K562 (cell line): ENCODE data around the gene RIIAD1. TPM values are rescaled to one million over a fixed set of nuclear protein-coding genes. Genes with fewer than 3 reads are reported as not detected.

Experiments used
- ATAC-seq: fragments of 200-7000 bp; cut with Tn5 transposase; 3 replicates; pipeline ENCODE4 v1.9.1; 2020; ENCODE audit warnings: moderate library complexity
- BruUV-seq: library from RNA; stranded (reverse); fragments of 400-500 nt; replicated peaks from 2 replicates; lab custom pipeline; 2021; lab: Mats Ljungman, UMichigan
- CTCF ChIA-PET: fragments of 300-600 bp; formaldehyde crosslinking; extraction: SDS; loops from one replicate; lab custom pipeline; 2021; ENCODE audit warnings: low intra/inter-chr PET ratio; lab: Yijun Ruan, JAX
- POLR2A ChIA-PET: fragments of 300-600, 350-650 bp; sonication (Branson Sonifier 250); formaldehyde crosslinking; extraction: SDS; loops from one replicate; lab custom pipeline; 2021; ENCODE audit warnings: antibody characterized with exemption, inconsistent platforms; lab: Yijun Ruan, JAX
- DNase-seq, 4 experiments: peaks; one replicate each; pipeline versions ENCODE4 v3.0.0 to v3.0.0-alpha.2; 2011 to 2018; ENCODE audit warnings: low spot score in 3 of 4, mixed read lengths in 3 of 4; ENCODE audit errors: extremely low read depth in 1 of 4
- FAIRE-seq: peaks from 2 replicates; lab custom pipeline; 2011; peaks lifted over from hg19 to GRCh38; lab: Jason Lieb, UNC
- H2AFZ ChIP-seq: 2 replicates; pipeline ENCODE4 v1.6.0; 2011; ENCODE audit warnings: low read depth, low read length, control low read depth, inconsistent platforms
- H3K27ac ChIP-seq: fragments of 200-600 bp; 3 replicates; pipeline ENCODE4 v1.8.0; 2011; ENCODE audit warnings: low read depth, mild to moderate bottlenecking, control low read depth, inconsistent platforms, low read length, moderate library complexity, mixed read lengths; ENCODE audit errors: extremely low read depth
- H3K27me3 ChIP-seq, 2 experiments: fragments of 300-600 bp in 1 of 2; 2 replicates in 1 of 2; 3 replicates in 1 of 2; pipeline versions ENCODE4 v1.6.0 to v1.8.0; 2011; ENCODE audit warnings: inconsistent platforms in 2 of 2, low read length in 2 of 2, mild to moderate bottlenecking in 1 of 2, mixed read lengths in 1 of 2, moderate library complexity in 1 of 2; ENCODE audit not compliant: control insufficient read depth in 2 of 2, insufficient read depth in 2 of 2
- H3K36me3 ChIP-seq: fragments of 300-600 bp; 3 replicates; pipeline ENCODE4 v1.8.0; 2011; ENCODE audit warnings: mild to moderate bottlenecking, low read length, inconsistent platforms; ENCODE audit not compliant: control insufficient read depth, insufficient read depth
- H3K4me1 ChIP-seq, 2 experiments: fragments of 200-600 bp in 1 of 2; replicated peaks in 1 of 2; 2 replicates in 1 of 2; 3 replicates in 1 of 2; pipeline versions ENCODE4 v1.5.1 to v1.8.0; 2011; ENCODE audit warnings: inconsistent platforms in 2 of 2, low read length in 2 of 2, mild to moderate bottlenecking in 1 of 2, mixed read lengths in 1 of 2, moderate library complexity in 1 of 2; ENCODE audit not compliant: control insufficient read depth in 2 of 2, insufficient read depth in 2 of 2
- H3K4me2 ChIP-seq: 2 replicates; pipeline ENCODE4 v1.6.1; 2011; ENCODE audit warnings: low read length, control low read depth, inconsistent platforms, mixed read lengths; ENCODE audit not compliant: insufficient read depth
- H3K4me3 ChIP-seq: fragments of 200-600 bp; sonication (generic), shearing (Covaris generic); 2 replicates; pipeline ENCODE4 v1.5.1; 2016; ENCODE audit warnings: control low read depth, inconsistent platforms
- H3K79me2 ChIP-seq: fragments of 200-600 bp; 3 replicates; pipeline ENCODE4 v1.8.0; 2011; ENCODE audit warnings: low read length, inconsistent platforms; ENCODE audit not compliant: control insufficient read depth, insufficient read depth
- H3K9ac ChIP-seq, 2 experiments: 2 replicates each; pipeline versions ENCODE4 v1.6.0 to v1.6.1; 2011; ENCODE audit warnings: low read depth in 2 of 2, low read length in 2 of 2, control low read depth in 1 of 2, inconsistent platforms in 1 of 2, mild to moderate bottlenecking in 1 of 2, mixed read lengths in 1 of 2; ENCODE audit not compliant: insufficient read depth in 1 of 2
- H3K9me1 ChIP-seq: one replicate; pipeline ENCODE4 v1.6.0; 2011; ENCODE audit warnings: inconsistent platforms, mild to moderate bottlenecking, low read length, moderate library complexity; ENCODE audit not compliant: control insufficient read depth, insufficient read depth
- H3K9me3 ChIP-seq: replicated peaks from 2 replicates; pipeline ENCODE4 v1.5.1; 2011; ENCODE audit warnings: low read depth, low read length, inconsistent platforms; ENCODE audit not compliant: control insufficient read depth, insufficient read depth
- H4K20me1 ChIP-seq: replicated peaks from 2 replicates; pipeline ENCODE4 v1.6.1; 2011; ENCODE audit warnings: low read length, inconsistent platforms, mixed read lengths; ENCODE audit not compliant: control insufficient read depth, insufficient read depth
- DACH1 ChIP-seq: fragments of 450-650 bp; IDR thresholded peaks from 2 replicates; pipeline ENCODE4 v1.6.1; 2018; ENCODE audit not compliant: partially characterized antibody
- POLR3A ChIP-seq: IDR thresholded peaks from 2 replicates; pipeline ENCODE4 v1.6.1; 2011; ENCODE audit warnings: borderline replicate concordance, mild to moderate bottlenecking, moderate library complexity; ENCODE audit not compliant: insufficient read length, insufficient read depth; ENCODE audit errors: extremely low read depth
- ZFPM2 ChIP-seq: fragments of 250-450 bp; sonication (Bioruptor Pico); IDR thresholded peaks from 2 replicates; pipeline ENCODE4 v1.5.1; 2022; ENCODE audit warnings: mild to moderate bottlenecking
- ZNF143 ChIP-seq: sonication (generic); formaldehyde crosslinking; IDR thresholded peaks from 2 replicates; pipeline ENCODE4 v1.9.0; 2022; ENCODE audit warnings: mild to moderate bottlenecking, missing genetic modification reagents
- ZSCAN32 ChIP-seq: fragments of 450-650 bp; formaldehyde crosslinking; IDR thresholded peaks from 2 replicates; pipeline ENCODE4 v1.4.0; 2020; ENCODE audit warnings: mild to moderate bottlenecking, moderate library complexity
- WGBS: fragments of 100-300 bp; shearing (Covaris generic); methylation state at CpG from one replicate; pipeline ENCODE4 v1.1.6; 2016; ENCODE audit warnings: low coverage, mixed read lengths; ENCODE audit not compliant: insufficient coverage; ENCODE audit errors: missing lambda C conversion rate; 5-methylcytosine and 5-hydroxymethylcytosine counted together
- in situ Hi-C: fragments of 300-500 bp; cut with MboI; formaldehyde crosslinking; loops from 4 replicates; pipeline ENCODE4 v1.15.0; 2018; ENCODE audit warnings: inconsistent platforms, mixed read lengths
- intact Hi-C: fragments of 100-400 bp; cut with micrococcal nuclease; formaldehyde crosslinking; loops from 2 replicates; pipeline ENCODE4 v1.14.2; 2022
- polyA plus RNA-seq, 8 experiments: library from polyadenylated mRNA; depleted of rRNA in 4 of 8; stranded (reverse) in 5 of 8; unstranded in 3 of 8; fragments of >200 nt; fragmentation: Nextera tagmentation in 2 of 8; fragmentation: Illumina TruSeq in 1 of 8; extraction: Ambion mirVana in 2 of 8; extraction: Trizol in 1 of 8; gene quantifications; 2 replicates each; pipeline versions ENCODE4 v1.2.1 to v1.2.3, GENCODE V29; 2011 to 2014; ENCODE audit warnings: inconsistent platforms in 1 of 8, missing spikeins in 1 of 8
- total RNA-seq, 7 experiments: library from RNA; depleted of rRNA in 6 of 7; stranded (reverse); fragments of >200 nt in 6 of 7; fragmentation: Illumina TruSeq in 2 of 7; extraction: Trizol in 2 of 7; gene quantifications; 2 replicates each; pipeline versions ENCODE4 v1.2.1 to v1.2.3, GENCODE V29; 2011 to 2021; ENCODE audit warnings: low replicate concordance in 1 of 7
- TF ChIP-seq, protein P1 (sequence below): fragments of 450-650 bp; IDR thresholded peaks from 2 replicates; pipeline ENCODE4 v1.6.1; 2018; ENCODE audit not compliant: partially characterized antibody
- TF ChIP-seq, protein P2 (sequence below), 2 experiments: fragments of 450-650 bp; formaldehyde crosslinking in 1 of 2; IDR thresholded peaks; 2 replicates each; pipeline versions ENCODE4 v1.4.0 to v1.6.1; 2014 to 2020; ENCODE audit warnings: mild to moderate bottlenecking in 2 of 2, borderline replicate concordance in 1 of 2, low read depth in 1 of 2

The RIIAD1 gene
- total and polyA plus RNA-seq, 9 of the 15 experiments (the other 6 are each of a cell fraction or from before 2014, with no cell fraction given) = not detected

DNA sequence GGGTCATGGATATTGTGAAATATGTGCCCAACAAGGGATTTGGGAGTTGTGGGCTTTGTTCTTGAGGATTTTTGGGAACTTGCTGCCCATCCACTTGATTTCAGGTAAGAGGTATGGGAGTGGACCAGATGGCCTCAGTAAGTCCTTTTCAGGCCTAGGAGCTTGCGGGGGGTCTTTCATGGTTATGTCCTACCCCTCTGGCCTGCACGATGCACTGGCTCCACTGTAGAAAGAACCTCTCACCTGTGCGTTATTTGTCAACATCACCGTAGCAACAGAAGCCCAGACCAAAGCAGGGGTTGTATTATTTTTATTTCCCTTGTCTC lies 8.6 kb downstream of the RIIAD1 start:
- Histone ChIP-seq H3K79me2 (no peaks in the 10 kb centered on the region), H3K4me2 (no peak overlapping the region), H3K9ac (no peak overlapping the region), H3K9me1 (no peaks in the 10 kb centered on the region), H2AFZ (no peak overlapping the region), H3K4me3 (no peak overlapping the region), H3K27me3 (peaks cover 63 to 75% of the 10 kb centered on the region in 2 experiments), H3K9me3 (0 out of 2 replicates have a peak, but pooled peaks cover 2% of the 10 kb centered on the region), H4K20me1 (no peaks in the 10 kb centered on the region)
- CTCF ChIA-PET = no interaction called here
- FAIRE-seq (no peak), DNase-seq (no peak), ATAC-seq (no peak)
- in situ Hi-C loops = loop anchor here (10.0 kb wide), 1 partner anchor 285 kb away; no protein-coding TSS in a partner anchor
- POLR2A ChIA-PET = interaction anchor here (2.6 kb wide), 1 partner anchor 15 kb away, joined by 7 read pairs; no protein-coding TSS in a partner anchor
- no TSS peak for BruUV-seq
- WGBS = 0% methylated on average over 4 of the region's 4 CpGs
- intact Hi-C loops = loop anchor here (10.0 kb wide), 1 partner anchor 385 kb away; the partner anchor contains the start of gene RFX5
- TF ChIP-seq POLR3A = no peak
- no peak for TF ChIP-seq ZFPM2 (CRISPR knock-in tag)
- TF ChIP-seq ZNF143 = no peak
- TF ChIP-seq, protein P1, sequence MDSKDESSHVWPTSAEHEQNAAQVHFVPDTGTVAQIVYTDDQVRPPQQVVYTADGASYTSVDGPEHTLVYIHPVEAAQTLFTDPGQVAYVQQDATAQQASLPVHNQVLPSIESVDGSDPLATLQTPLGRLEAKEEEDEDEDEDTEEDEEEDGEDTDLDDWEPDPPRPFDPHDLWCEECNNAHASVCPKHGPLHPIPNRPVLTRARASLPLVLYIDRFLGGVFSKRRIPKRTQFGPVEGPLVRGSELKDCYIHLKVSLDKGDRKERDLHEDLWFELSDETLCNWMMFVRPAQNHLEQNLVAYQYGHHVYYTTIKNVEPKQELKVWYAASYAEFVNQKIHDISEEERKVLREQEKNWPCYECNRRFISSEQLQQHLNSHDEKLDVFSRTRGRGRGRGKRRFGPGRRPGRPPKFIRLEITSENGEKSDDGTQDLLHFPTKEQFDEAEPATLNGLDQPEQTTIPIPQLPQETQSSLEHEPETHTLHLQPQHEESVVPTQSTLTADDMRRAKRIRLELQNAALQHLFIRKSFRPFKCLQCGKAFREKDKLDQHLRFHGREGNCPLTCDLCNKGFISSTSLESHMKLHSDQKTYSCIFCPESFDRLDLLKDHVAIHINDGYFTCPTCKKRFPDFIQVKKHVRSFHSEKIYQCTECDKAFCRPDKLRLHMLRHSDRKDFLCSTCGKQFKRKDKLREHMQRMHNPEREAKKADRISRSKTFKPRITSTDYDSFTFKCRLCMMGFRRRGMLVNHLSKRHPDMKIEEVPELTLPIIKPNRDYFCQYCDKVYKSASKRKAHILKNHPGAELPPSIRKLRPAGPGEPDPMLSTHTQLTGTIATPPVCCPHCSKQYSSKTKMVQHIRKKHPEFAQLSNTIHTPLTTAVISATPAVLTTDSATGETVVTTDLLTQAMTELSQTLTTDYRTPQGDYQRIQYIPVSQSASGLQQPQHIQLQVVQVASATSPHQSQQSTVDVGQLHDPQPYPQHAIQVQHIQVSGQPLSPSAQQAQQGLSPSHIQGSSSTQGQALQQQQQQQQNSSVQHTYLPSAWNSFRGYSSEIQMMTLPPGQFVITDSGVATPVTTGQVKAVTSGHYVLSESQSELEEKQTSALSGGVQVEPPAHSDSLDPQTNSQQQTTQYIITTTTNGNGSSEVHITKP = no peak
- TF ChIP-seq, protein P2, sequence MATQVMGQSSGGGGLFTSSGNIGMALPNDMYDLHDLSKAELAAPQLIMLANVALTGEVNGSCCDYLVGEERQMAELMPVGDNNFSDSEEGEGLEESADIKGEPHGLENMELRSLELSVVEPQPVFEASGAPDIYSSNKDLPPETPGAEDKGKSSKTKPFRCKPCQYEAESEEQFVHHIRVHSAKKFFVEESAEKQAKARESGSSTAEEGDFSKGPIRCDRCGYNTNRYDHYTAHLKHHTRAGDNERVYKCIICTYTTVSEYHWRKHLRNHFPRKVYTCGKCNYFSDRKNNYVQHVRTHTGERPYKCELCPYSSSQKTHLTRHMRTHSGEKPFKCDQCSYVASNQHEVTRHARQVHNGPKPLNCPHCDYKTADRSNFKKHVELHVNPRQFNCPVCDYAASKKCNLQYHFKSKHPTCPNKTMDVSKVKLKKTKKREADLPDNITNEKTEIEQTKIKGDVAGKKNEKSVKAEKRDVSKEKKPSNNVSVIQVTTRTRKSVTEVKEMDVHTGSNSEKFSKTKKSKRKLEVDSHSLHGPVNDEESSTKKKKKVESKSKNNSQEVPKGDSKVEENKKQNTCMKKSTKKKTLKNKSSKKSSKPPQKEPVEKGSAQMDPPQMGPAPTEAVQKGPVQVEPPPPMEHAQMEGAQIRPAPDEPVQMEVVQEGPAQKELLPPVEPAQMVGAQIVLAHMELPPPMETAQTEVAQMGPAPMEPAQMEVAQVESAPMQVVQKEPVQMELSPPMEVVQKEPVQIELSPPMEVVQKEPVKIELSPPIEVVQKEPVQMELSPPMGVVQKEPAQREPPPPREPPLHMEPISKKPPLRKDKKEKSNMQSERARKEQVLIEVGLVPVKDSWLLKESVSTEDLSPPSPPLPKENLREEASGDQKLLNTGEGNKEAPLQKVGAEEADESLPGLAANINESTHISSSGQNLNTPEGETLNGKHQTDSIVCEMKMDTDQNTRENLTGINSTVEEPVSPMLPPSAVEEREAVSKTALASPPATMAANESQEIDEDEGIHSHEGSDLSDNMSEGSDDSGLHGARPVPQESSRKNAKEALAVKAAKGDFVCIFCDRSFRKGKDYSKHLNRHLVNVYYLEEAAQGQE (IDR thresholded peaks at IDR 0.05; ENCODE audit: borderline replicate concordance) = no peak
- TF ChIP-seq, protein P2 (CRISPR knock-in tag; IDR thresholded peaks at IDR 0.05; ENCODE audit: low read depth) = no peak
- TF ChIP-seq DACH1 = no peak
- TF ChIP-seq ZSCAN32 = no peak
- TF ChIP-seq, all 486 proteins: peak for 0
- Histone ChIP-seq H3K27ac (no peak overlapping the region), H3K36me3 (no peaks in the 10 kb centered on the region), H3K4me1 (no peaks in the 10 kb centered on the region)
